K562 (cell line): ENCODE results near the gene OR2V2. TPM values are rescaled to one million over a fixed set of nuclear protein-coding genes. Genes with fewer than 3 reads are reported as not detected.
A peak's percentile ranks its signal among the peaks of the same experiment; 100 is the strongest.

Source experiments
- ARID2 ChIP-seq: fragments of 450-650 bp; IDR thresholded peaks from 2 replicates; pipeline ENCODE4 v1.6.1; 2017; ENCODE audit warnings: antibody characterized with exemption, mild to moderate bottlenecking
- ARID4B ChIP-seq: sonication (generic); formaldehyde crosslinking; IDR thresholded peaks from 2 replicates; pipeline ENCODE4 v1.8.0; 2022; ENCODE audit warnings: mild to moderate bottlenecking, missing genetic modification reagents
- ELK1 ChIP-seq: sonication (generic); formaldehyde crosslinking; IDR thresholded peaks from 2 replicates; pipeline ENCODE4 v1.8.1; 2022; ENCODE audit warnings: missing genetic modification reagents
- FOSL1 ChIP-seq: fragments of 200-800 bp; sonication (Bioruptor generic); conservative IDR thresholded peaks from 2 replicates; pipeline ENCODE4 v1.6.1; 2016; ENCODE audit warnings: missing genetic modification characterization, missing compliant biosample characterization
- HOMEZ ChIP-seq: fragments of 250-450 bp; sonication (Bioruptor Pico); IDR thresholded peaks from 2 replicates; pipeline ENCODE4 v1.4.0; 2020; ENCODE audit warnings: mild to moderate bottlenecking, moderate library complexity
- HOXB6 ChIP-seq: fragments of 250-450 bp; sonication (Bioruptor Pico); IDR thresholded peaks from 2 replicates; pipeline ENCODE4 v1.5.1; 2022; ENCODE audit warnings: mild to moderate bottlenecking, borderline replicate concordance
- MAZ ChIP-seq, 2 experiments: fragments of 450-650 bp in 1 of 2; sonication (generic) in 1 of 2; formaldehyde crosslinking; IDR thresholded peaks in 1 of 2; conservative IDR thresholded peaks in 1 of 2; 2 replicates each; pipeline versions ENCODE4 v1.4.0 to v1.5.0; 2020; ENCODE audit warnings: mild to moderate bottlenecking in 1 of 2, missing genetic modification reagents in 1 of 2
- PCBP1 ChIP-seq: fragments of 200-400 bp; formaldehyde crosslinking; IDR thresholded peaks from 2 replicates; pipeline ENCODE4 v1.6.1; 2018; ENCODE audit warnings: mild to moderate bottlenecking, low read depth, low read length; ENCODE audit not compliant: poor library complexity, severe bottlenecking
- RNF219 ChIP-seq: fragments of 250-450 bp; sonication (Bioruptor Pico); IDR thresholded peaks from 2 replicates; pipeline ENCODE4 v1.5.0; 2022; ENCODE audit warnings: mild to moderate bottlenecking
- TAF7 ChIP-seq: fragments of 450-650 bp; IDR thresholded peaks from 2 replicates; pipeline ENCODE4 v1.6.1; 2016; ENCODE audit warnings: missing genetic modification characterization, missing compliant biosample characterization
- VEZF1 ChIP-seq: fragments of 200-800 bp; sonication (Bioruptor generic); IDR thresholded peaks from 2 replicates; pipeline ENCODE4 v1.6.1; 2017; ENCODE audit warnings: missing genetic modification characterization, missing compliant biosample characterization
- XRCC5 ChIP-seq: fragments of 200-400 bp; formaldehyde crosslinking; IDR thresholded peaks from 2 replicates; pipeline ENCODE4 v1.6.1; 2017; ENCODE audit warnings: low read depth, mild to moderate bottlenecking, low read length
- ZNF197 ChIP-seq: fragments of 200-800 bp; sonication (Bioruptor generic); IDR thresholded peaks from 2 replicates; pipeline ENCODE4 v1.6.1; 2016; ENCODE audit warnings: low read depth, missing genetic modification characterization, missing compliant biosample characterization
- ZNF347 ChIP-seq: fragments of 450-650 bp; formaldehyde crosslinking; IDR thresholded peaks from 2 replicates; pipeline ENCODE4 v1.4.0; 2020; ENCODE audit warnings: low read depth, mild to moderate bottlenecking, moderate library complexity
- ZNF583 ChIP-seq: fragments of 250-450 bp; sonication (Bioruptor Pico); IDR thresholded peaks from 2 replicates; pipeline ENCODE4 v1.4.0; 2020
- polyA plus RNA-seq, 8 experiments: library from polyadenylated mRNA; depleted of rRNA in 4 of 8; stranded (reverse) in 5 of 8; unstranded in 3 of 8; fragments of >200 nt; fragmentation: Nextera tagmentation in 2 of 8; fragmentation: Illumina TruSeq in 1 of 8; extraction: Ambion mirVana in 2 of 8; extraction: Trizol in 1 of 8; gene quantifications; 2 replicates each; pipeline versions ENCODE4 v1.2.1 to v1.2.3, GENCODE V29; 2011 to 2014; ENCODE audit warnings: inconsistent platforms in 1 of 8, missing spikeins in 1 of 8
- total RNA-seq, 7 experiments: library from RNA; depleted of rRNA in 6 of 7; stranded (reverse); fragments of >200 nt in 6 of 7; fragmentation: Illumina TruSeq in 2 of 7; extraction: Trizol in 2 of 7; gene quantifications; 2 replicates each; pipeline versions ENCODE4 v1.2.1 to v1.2.3, GENCODE V29; 2011 to 2021; ENCODE audit warnings: low replicate concordance in 1 of 7

The OR2V2 gene
- total and polyA plus RNA-seq, 9 of the 15 experiments (the other 6 are each of a cell fraction or from before 2014, with no cell fraction given) = 0.01 TPM; not detected in 8

- TF ChIP-seq MAZ (CRISPR knock-in tag; conservative IDR thresholded peaks at IDR 0.05 in 1 of 2, IDR thresholded peaks at IDR 0.05 in 1 of 2) (0 out of 4 replicates have a peak, but pooled peaks of 1 of the 2 experiments have one; percentile 31), VEZF1 (CRISPR knock-in tag) (peak; percentile 34; the same call in 1 of the 2 replicates), XRCC5 (no peak), HOMEZ (no peak), ZNF347 (CRISPR knock-in tag) (no peak), ELK1 (CRISPR knock-in tag) (no peak), HOXB6 (CRISPR knock-in tag) (no peak), ZNF197 (CRISPR knock-in tag) (no peak), RNF219 (CRISPR knock-in tag) (no peak), ZNF583 (CRISPR knock-in tag) (no peak), ARID4B (CRISPR knock-in tag) (peak; percentile 33; the same call in 1 of the 2 replicates), FOSL1 (tag) (no peak), PCBP1 (peak; percentile 100), ARID2 (no peak), TAF7 (tag) (no peak)
Measured at GRCh38 chr5:181100121-181100875, 47.1 kb upstream of the OR2V2 start (continued).
